GM19455 (cell line): ENCODE measurements around the gene PLEKHJ1.

Experiments
- ATAC-seq: cut with Tn5 transposase; IDR thresholded peaks from one replicate; pipeline ENCODE4 v1.9.1; 2021; ENCODE audit not compliant: unreplicated experiment

The PLEKHJ1 gene

GRCh38 chr19:2224754-2225349 lies 11.3 kb downstream of the PLEKHJ1 start:
- ATAC-seq, result no peak

DNA sequence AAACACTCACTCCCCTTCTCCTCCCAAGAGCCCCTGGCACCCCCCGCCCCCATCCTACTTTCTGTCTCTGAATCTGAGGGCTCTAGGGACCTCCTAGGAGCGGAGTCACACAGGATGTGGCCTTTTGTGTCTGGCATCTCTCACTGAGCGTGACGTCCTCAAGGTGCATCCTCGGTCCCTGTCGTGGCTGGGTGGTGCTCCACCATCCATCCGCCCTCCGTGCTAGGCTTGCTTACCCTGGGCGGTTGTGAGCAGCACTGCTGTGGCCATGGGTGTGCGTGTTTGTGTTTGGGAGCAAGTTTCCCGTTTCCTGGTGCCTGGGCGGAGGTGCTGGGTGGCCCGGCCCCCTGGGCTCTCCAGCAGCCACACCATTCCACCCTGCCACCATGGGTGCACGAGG lies 12.2 kb downstream of the PLEKHJ1 start:
- ATAC-seq, result no peak

DNA sequence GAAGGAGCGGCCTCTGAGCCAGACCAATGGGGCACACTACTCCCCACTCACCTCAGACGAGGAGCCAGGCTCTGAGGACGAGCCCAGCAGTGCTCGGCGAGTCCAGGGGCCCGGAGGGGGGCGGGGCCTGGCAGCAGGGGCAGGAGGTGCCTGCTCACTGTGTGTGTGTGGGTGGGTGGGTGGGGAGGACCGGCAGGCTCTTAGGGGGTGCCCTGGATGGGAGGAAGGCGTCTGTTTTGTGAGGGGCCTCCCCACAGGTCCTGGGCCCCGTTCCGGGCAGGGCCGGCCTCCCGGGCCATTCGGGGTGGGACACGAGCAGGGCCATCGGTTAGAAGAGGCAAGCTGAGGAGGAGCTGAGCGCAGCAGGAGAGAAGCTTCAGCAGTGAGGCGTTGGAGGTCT lies 12.7 kb downstream of the PLEKHJ1 start:
- ATAC-seq, result no peak

- no peak for ATAC-seq
Observed at GRCh38 chr19:2221918-2222317, 14.2 kb downstream of the PLEKHJ1 start.

GRCh38 chr19:2221250-2221831 lies 14.8 kb downstream of the PLEKHJ1 start:
- no peak for ATAC-seq

- ATAC-seq, result no peak
Observed at GRCh38 chr19:2219726-2220125, 16.4 kb downstream of the PLEKHJ1 start.

- no peak for ATAC-seq
Observed at GRCh38 chr19:2217591-2217990, 18.5 kb downstream of the PLEKHJ1 start.

DNA sequence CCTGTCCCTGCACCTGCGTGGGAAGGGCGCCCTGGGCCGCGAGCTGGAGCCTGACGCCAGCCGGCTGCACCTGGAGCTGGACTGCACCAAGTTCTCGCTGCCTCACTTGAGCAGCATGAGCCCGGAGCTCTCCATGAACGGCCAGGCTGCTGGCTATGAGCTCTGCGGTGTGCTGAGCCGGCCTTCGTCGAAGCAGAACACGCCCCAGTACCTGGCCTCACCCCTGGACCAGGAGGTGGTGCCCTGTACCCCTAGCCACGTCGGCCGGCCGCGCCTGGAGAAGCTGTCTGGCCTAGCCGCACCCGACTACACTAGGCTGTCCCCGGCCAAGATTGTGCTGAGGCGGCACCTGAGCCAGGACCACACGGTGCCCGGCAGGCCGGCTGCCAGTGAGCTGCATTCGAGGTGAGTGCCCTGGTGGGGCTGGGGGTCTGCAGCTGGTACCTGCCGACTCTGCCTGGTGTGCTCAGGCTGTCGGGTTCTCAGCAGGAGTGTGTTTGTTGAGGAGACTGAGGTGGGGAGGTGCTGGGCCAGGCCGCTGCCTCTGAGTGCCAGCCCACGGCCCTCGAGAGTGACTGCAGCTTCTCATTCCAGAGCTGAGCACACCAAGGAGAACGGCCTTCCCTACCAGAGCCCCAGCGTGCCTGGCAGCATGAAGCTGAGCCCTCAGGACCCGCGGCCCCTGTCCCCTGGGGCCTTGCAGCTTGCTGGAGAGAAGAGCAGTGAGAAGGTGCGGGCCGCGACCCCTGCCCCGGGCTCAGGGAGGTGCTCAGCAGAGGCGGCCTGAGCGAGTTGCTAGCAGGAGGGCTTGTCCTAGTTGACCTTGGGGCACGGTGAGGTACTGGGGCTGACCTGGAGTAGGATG lies 19.5 kb downstream of the PLEKHJ1 start:
- ATAC-seq, result no peak

GRCh38 chr19:2215281-2215751 lies 20.8 kb downstream of the PLEKHJ1 start:
- no peak for ATAC-seq

DNA sequence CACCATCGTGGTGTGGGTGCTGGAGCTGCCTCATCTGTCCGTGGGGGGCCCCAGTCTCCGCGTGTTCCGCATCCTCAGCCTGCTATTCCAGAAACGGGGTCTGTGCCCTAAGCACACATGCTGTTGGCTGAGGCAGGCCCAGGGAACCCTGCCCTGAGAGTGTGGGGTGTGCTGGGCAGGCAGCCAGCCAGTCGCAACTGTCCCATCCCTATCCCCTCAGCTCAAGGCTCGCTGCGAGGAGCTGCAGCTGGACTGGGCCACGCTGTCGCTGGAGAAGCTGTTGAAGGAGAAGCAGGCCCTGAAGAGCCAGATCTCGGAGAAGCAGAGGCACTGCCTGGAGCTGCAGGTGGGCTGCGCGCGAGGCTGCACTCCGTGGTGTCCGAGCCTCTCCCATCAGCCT lies 21.9 kb downstream of the PLEKHJ1 start:
- no peak for ATAC-seq

GRCh38 chr19:2213799-2214198 lies 22.3 kb downstream of the PLEKHJ1 start:
- no peak for ATAC-seq

DNA sequence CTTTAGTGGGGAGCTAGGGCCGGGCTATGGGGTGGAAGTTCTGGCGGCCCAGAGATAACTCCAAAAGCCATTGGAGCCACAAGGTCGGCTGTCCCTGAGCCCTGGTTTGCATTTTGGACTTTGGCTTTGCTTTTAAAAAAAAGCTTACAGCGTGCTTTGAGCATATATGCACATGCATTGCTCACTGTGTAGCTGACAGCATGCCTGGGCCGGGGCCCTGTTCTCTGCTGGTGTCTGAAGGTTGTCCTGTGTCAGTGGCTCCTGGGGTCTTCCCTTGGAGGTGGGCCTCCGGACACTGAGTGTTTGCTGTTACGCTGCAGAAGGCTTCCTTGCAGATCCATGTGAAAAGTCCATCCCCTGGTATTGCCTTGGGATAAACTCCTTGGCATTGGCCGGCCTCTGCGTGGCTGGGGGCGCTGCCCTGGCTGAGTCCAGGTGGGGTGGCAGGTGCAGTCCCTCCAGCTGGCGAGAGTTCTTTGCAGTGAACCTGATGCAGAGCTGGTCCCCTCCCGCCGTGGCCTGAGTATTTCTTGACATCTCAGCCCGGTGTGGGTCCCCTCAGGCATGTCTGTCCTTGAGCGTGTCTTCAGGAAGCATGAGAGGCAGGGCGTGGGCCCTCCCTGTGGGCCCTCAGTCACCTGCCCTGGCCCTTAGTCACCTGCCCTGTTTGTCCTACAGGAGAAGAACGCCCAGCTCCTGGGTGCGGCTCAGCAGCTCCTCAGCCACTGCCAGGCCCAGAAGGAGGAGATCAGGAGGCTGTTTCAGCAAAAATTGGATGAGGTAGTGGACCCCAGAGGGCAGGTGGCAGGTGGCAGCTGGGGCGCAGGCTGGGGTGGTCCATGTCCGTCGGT lies 23.0 kb downstream of the PLEKHJ1 start:
- no peak for ATAC-seq

- no peak for ATAC-seq
Observed at GRCh38 chr19:2210987-2211740, 25.0 kb downstream of the PLEKHJ1 start.

DNA sequence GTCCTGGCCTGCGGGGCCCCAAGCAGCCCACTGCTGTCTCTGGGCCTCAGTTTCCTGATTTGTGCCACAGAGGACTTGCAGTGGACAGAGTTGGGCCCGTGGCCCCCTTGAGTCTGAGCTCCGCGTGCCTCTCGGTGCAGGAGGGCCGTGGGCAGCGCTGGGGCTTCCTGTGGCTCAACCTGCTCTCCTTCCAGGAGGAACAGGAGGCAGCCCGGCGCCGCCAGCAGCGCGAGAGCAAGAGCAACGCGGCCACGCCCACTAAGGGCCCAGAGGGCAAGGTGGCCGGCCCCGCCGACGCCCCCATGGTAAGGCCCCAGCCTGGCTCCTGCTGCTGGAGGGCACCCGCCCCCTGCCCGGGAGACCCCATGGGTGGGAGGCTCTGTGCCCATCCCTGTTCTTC lies 25.9 kb downstream of the PLEKHJ1 start:
- ATAC-seq, result no peak

DNA sequence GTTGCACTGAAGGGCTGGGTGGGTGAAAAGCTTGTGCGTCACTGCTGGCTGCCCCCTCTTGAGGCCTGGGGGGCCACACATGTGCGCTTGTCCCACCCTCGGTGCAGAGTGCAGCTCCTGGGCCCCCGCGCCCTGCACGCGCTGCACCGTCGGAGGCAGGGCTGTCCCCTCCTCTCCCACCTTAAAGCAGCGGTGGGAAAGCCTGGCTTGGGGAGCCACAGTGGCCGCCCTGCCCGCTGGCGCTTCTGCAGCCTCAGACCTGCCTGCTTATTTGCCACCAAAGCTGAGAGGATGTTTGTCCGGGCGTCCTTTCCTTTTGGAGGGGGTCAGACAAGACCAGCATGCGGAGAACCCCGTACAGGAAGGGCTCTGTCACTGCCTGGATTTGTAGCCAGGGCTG lies 26.7 kb downstream of the PLEKHJ1 start:
- no peak for ATAC-seq

DNA sequence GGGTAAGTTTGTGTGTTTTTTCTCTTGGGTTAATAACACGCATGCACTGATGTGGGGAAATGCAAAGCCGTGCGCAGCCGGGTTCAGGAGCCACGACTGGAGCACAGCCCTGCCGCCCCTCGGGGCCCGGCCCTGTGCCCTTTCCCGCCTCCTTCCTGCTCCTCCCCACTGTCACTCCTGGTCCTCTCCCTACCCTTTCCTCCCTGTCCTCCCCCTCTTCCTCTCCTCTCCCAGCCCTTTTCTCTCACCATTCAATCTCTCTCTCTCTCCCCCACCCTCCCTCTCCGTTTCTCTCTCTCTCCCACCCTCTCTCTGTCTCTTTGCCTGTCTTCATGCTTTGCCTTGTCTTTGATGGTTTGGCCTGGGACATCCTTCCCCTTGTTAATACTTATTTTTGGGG lies 27.2 kb downstream of the PLEKHJ1 start:
- ATAC-seq, result no peak

GRCh38 chr19:2207991-2208860 lies 27.9 kb downstream of the PLEKHJ1 start:
- ATAC-seq, result no peak

DNA sequence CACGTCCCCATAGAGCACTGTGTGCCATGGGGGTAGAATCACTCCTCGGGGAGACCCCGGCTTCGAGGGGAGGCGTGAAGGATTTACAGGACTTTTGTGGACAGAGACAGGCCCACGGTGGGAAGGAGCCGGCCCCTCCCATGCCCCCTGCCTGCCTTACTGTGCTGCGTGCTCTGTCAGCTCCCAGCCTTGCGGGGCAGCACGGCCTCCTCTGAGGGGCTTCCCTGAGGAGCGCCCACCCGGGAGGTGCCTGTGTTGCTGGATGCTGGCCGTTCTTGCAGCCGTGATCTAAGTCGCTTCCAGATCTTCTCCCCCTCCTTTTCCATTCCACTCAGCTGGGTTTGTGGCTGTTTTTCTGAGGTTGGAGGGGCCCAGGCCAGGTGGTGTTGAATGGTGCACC lies 29.1 kb downstream of the PLEKHJ1 start:
- ATAC-seq, result no peak

DNA sequence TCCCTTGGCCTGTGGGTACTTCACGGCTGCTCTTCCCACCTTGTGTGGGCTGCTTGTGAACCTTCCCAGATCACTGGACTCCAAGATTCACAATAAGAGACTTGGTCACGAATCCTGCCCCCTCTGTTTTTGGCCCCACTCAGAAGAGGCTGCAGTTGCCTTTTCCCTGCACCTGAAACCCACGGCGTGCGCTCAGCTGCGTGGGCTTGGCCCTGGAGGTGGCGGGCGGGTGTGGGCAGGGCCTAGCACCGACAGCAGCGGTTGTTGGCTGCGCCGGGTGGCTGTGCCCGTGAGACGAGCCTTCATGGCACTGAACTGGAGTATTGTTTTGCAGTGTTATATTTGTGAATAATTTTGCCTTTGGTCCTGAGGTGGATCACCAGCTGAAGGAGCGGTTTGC lies 33.8 kb downstream of the PLEKHJ1 start:
- ATAC-seq, result no peak
